WI38 (cell line): ENCODE results near the gene IL13RA1.
"Not testable (repeated sequence)": the region's sequence is repeated elsewhere in the genome, so short reads cannot be mapped to it uniquely, and the experiment has no call there.

Experiments used
- H3K4me3 ChIP-seq: 2 replicates; pipeline ENCODE4 v1.5.1; 2011; ENCODE audit warnings: low read depth, mild to moderate bottlenecking, control low read depth, low read length
- CTCF ChIP-seq: IDR thresholded peaks from 2 replicates; pipeline ENCODE4 v1.5.1; 2012; ENCODE audit warnings: low read depth, mild to moderate bottlenecking, control low read depth, low read length

The IL13RA1 gene

GRCh38 chrX:118730500-118731247 lies 3.3 kb downstream of the IL13RA1 start:
- no peak for TF ChIP-seq CTCF
- H3K4me3 ChIP-seq = peak overlapping the region; percentile 12; the same call in 1 of the 2 replicates

GRCh38 chrX:118732551-118732950 lies 5.1 kb downstream of the IL13RA1 start:
- not testable (repeated sequence) for H3K4me3 ChIP-seq

- no peak overlapping the region for H3K4me3 ChIP-seq
- no peak for TF ChIP-seq CTCF
Measured at GRCh38 chrX:118734909-118735308, 7.5 kb downstream of the IL13RA1 start.

GRCh38 chrX:118736394-118737010 lies 9.1 kb downstream of the IL13RA1 start:
- no peak for TF ChIP-seq CTCF
- no peak overlapping the region for H3K4me3 ChIP-seq

- TF ChIP-seq CTCF = no peak
- no peak overlapping the region for H3K4me3 ChIP-seq
Measured at GRCh38 chrX:118739577-118739976, 12.2 kb downstream of the IL13RA1 start.

- no peak overlapping the region for H3K4me3 ChIP-seq
- no peak for TF ChIP-seq CTCF
Measured at GRCh38 chrX:118740276-118740889, 13.0 kb downstream of the IL13RA1 start.

- no peak for TF ChIP-seq CTCF
- no peak overlapping the region for H3K4me3 ChIP-seq
Measured at GRCh38 chrX:118742176-118742575, 14.8 kb downstream of the IL13RA1 start.
